NCI-H226 (cell line): ENCODE results near the gene AP3D1.
A peak's percentile ranks its signal among the peaks of the same experiment; 100 is the strongest.

Experiments
- DNase-seq: peaks from one replicate; pipeline ENCODE4 v3.0.0-alpha.2; 2015

Gene AP3D1

DNA sequence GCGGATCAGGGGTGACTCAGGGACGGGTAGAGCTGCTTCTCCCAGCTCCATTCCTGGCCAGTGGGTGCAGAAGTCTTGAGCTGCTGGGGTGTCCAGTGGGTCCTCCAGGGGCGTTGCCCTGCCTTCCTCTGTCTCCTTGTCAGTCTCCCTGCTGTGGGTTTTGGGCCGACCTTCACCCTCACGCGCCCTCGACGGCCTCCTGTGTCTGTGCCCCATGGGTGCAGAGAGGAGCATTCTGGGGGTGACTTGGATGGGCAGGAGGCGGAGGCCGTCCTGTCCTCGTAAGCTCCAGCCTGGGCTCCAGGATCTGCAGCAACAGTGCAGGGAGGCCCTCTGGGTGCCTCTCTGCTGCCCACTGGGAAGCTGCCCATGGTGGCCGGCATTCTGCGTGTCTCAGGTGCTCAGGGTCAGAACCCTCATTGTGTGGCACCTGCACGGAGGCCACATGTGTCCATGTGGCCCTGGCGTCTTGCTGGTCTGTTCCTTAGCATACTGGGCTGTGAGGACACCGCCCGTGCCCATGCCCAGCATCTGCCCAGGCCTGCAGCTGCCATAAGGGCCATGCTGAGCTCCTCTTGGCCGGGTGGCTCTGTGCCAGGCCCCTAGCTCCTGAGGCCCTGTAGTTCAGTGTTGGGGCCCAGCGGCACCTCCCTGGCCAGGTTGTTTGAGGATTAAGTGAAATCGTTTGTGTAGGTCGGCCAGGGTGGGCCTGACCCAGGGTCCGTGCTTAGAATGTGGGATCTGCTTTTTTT lies 29.7 kb upstream of the AP3D1 start:
- DNase-seq: no peak

DNA sequence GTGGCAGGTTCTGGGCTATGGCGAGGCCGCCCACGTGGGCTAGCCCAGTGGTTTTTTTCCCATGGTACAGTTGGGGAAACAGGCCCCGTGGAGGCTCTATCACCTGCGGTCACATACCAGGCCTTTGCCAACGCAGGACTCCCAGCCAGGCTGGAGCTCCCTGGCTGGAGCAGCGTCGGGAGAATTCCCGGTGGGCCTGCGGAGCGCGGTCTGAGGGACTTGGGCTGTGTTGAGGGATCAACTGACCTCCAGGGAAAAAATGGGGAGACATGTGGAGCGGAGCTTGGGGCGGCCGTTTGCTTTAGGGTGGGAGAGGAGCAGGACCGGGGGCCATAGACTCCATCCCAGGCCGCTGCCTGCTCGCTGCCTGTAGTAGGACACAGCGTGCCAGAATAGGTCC lies 28.7 kb upstream of the AP3D1 start:
- DNase-seq: no peak

DNA sequence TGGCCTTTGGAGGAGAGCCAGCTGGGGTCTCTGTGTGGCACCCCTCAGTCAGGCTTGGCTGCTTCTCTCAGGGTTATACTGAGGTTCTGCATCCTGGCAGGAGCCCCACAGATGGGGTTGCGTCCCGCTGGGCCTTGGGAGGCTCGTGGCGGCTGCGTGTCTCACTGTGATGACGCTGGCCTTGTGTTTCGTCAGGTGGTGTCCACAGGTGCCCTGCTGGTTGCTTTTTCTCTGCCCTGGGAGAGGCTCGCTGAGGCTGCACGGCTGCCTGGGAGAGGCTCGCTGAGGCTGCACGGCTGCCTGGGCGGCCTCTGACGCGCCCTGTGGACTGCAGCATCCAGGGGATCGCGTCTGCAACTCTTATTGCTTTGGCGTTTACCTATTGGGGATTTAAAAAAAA lies 27.7 kb upstream of the AP3D1 start:
- DNase-seq: no peak

- DNase-seq: no peak
Measured at GRCh38 chr19:2176337-2176994, 25.1 kb upstream of the AP3D1 start.

DNA sequence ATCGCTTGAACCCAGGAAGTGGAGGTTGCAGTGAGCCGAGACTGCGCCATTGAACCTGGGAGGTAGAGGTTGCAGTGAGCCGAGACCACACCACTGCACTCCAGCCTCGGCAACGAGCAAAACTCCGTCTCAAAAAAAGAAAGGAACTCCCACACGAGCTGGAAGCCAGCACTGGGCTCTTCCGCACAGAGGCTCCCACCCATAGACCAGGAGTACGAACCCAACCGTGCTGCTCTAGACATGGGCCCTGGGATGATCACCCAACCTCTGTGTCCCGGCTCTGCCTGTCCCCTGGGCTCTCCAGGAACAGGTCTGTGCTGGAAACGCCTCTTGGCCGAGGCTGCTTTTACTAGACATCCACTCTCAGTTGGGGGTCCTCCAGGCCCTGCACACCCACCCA lies 24.4 kb upstream of the AP3D1 start:
- no peak for DNase-seq

GRCh38 chr19:2173767-2174577 lies 22.6 kb upstream of the AP3D1 start:
- no peak for DNase-seq

GRCh38 chr19:2173388-2173766 lies 22.0 kb upstream of the AP3D1 start:
- DNase-seq: no peak

- no peak for DNase-seq
Measured at GRCh38 chr19:2171349-2172145, 20.2 kb upstream of the AP3D1 start.

DNA sequence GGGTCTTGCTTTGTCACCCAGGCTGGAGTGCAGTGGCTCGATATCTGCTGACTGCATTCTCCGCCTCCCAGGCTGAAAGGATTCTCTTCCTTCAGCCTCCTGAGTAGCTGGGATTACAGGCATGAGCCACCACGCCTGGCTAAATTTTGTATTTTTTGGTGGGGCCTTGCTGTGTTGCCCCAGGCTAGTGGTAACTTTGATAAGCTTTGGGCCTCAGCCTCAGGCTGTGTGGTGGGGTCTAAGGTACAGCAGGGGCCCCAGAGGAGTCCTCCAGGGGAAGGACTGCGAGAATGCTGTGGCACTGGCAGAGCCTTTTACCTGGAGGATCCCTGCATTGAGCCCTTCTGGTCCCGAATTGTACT lies 19.6 kb upstream of the AP3D1 start:
- no peak for DNase-seq

- no peak for DNase-seq
Measured at GRCh38 chr19:2170219-2170618, 18.9 kb upstream of the AP3D1 start.

DNA sequence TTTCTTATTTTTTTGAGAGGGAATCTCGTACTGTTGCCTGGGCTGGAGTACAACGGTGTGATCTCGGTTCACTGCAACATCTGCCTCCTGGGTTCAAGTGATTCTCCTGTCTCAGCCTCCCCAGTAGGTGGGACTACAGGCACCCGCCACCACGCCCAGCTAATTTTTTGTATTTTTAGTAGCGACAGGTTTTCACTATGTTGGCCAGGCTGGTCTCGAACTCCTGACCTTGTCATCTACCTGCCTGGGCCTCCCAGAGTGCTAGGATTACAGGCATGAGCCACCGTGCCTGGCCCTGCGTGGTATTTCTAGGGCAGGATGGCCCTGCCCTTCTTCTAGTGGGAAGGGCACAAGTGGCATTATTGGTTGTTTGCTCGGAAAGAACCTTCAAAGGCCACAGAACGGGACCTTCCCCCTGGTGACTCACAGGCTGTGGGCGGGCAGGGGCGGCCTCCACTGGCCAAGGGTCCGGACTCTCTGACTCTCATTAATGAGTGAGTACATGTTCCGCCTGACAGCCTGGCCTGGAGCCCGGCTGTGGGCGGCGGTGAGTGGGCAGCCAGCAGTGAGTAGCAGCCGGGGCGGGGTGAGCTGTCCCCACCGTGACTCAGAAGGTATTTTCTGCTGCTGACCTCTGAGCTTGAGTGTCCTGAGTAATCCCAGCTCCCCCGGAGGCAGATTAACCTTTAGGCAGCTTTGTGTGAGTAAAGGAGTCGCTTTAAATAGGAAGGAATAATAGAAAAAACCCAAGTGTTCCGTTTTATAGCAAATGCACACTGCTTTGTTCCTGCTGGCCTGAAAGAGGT lies 17.5 kb upstream of the AP3D1 start:
- DNase-seq: peak; percentile 100

DNA sequence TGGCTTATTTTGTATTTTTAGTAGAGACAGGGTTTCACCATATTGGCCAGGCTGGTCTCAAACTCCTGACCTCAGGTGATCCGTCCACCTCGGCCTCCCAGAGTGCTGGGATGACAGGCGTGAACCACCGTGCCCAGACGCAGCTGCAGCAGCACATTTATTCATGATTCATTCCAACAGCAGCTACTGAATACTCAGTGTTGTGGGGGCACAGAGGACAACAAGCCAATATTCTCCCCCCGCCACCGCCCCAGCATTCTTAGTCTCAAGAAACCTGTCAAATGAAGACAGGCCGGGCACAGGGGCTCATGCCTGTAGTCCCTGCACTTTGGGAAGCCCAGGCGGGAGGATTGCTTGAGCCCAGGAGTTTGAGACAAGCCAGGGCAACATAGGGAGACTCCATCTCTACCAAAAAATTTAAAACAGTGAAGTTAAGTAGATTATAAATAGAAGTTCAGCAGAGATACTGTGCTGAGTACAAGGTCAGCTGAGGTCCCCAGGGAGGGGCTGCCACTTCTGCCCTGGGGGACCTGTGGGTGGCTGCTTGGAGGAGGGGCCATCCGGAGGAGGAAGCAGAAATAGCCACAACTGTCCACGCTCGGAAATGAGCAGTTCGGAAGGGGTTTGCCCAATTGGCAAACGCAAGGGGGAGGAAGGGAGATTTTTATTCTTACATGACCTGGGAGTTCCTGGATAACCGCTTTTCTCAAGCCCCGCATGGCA lies 16.7 kb upstream of the AP3D1 start:
- DNase-seq: peak; percentile 24

DNA sequence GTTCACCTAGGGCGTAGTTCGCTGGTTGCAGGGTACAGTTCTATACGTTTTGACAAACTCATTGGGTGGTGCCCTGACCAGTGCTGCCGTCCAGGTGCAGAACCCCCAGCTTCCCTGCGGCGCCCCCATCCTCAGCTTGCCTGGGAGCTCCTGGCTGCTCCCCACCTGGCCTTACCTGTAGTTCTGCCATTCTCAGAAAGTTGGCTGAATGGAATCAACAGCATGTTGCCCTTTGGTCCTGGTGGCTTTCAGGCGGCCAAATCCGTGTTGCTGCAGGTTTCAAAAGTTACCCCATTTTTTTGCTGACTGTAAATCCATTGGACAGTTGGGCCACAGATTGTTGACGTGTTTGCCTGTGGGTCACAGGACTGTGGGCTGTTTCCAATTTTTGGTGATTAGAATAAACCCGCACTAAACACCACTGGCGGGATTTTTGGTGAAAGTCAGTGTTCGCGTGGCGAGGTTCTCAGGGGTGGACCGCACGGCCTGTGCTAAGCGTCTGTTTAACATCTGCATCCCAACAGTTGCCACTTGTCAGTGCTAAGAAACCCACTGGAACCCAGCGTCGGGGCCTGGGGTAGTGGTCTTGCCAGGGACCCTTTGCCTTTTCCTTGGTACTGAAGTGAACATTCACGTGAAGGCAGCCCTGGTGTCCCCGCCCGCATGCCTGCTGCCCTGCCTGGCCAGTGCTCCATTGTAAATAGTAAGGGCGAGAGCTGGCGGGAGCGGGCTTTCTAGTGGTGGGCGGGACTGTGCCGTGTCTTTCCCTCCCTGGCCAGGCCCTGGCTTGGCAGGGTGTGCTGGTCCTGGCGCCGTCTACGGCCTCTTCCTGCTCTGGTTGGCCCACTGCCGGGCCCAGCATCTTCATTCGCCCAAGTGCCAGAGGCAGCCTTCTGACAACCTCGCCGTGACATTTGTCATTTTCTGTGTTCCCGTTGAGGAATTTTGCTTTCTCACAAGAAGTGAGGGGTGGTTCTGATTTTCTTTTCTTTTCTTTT lies 15.7 kb upstream of the AP3D1 start:
- peak; percentile 84 for DNase-seq

GRCh38 chr19:2164020-2164998 lies 12.9 kb upstream of the AP3D1 start:
- no peak for DNase-seq

GRCh38 chr19:2160379-2160778 lies 9.0 kb upstream of the AP3D1 start:
- no peak for DNase-seq

DNA sequence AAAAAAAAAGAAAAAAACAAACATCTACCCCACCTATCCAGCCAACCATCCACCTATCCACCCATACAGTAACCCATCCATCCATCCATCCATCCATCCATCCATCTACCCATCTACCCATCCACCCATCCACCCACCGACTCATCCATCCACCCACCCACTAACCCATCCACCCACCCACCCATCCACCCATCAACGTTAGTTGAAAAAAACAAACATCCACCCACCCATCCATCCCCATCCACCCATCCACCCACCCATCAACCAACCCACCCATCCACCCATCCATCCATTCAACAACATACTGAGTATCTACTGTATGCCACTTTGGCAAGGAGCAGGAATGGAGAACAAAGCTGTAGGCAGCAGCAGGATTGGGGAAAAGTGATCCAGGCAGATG lies 6.1 kb upstream of the AP3D1 start:
- no peak for DNase-seq

- peak; percentile 74 for DNase-seq
Measured at GRCh38 chr19:2154587-2155075, 3.3 kb upstream of the AP3D1 start.

GRCh38 chr19:2150794-2151338 lies 500 bp downstream of the AP3D1 start:
- DNase-seq: no peak
